T-helper 1 cell treated with Interleukin-12 subunit alpha and Interleukin-12 subunit beta and Interleukin-4 antibody, amounts not matched to agents 30 ng/mL and 1 ng/mL, for 36 hours (primary cell): ENCODE measurements around the gene OR7A10. TPM values are rescaled to one million over a fixed set of nuclear protein-coding genes. Genes with fewer than 3 reads are reported as not detected.

Experiments
- intact Hi-C: fragments of 100-400 bp; cut with micrococcal nuclease; formaldehyde crosslinking; loops from one replicate; pipeline ENCODE4 v1.15.1; 2024
- total RNA-seq: library from RNA; stranded (reverse); gene quantifications from 2 replicates; pipeline ENCODE4 v1.2.3, GENCODE V29; 2022

OR7A10 gene
- total RNA-seq: not detected in 2 replicates

DNA sequence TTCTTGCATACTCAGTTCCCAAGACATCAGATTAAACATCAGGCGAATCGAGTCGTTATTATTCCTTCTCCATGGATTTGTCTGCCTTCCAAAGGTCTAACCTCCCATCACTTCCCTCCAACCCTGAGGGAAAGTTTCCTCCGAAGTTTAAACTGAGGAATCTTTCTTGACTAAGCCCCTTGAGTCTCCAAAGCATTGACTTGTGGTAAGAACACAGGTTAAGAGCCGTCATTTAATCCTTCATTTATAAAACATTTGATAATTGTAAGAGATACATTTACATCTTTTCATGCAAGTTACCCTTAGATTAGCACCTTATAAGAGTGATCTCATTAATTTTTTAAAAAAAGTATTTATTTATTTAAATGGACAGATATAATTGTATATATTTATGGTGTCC, at the start of gene OR7A10:
Gene OR7A10 (minus strand): TSS at position 101 of the 400 bp plus-strand sequence. CDS start 7,045 bp downstream, outside the sequence.
- intact Hi-C loops: no loop called here

DNA sequence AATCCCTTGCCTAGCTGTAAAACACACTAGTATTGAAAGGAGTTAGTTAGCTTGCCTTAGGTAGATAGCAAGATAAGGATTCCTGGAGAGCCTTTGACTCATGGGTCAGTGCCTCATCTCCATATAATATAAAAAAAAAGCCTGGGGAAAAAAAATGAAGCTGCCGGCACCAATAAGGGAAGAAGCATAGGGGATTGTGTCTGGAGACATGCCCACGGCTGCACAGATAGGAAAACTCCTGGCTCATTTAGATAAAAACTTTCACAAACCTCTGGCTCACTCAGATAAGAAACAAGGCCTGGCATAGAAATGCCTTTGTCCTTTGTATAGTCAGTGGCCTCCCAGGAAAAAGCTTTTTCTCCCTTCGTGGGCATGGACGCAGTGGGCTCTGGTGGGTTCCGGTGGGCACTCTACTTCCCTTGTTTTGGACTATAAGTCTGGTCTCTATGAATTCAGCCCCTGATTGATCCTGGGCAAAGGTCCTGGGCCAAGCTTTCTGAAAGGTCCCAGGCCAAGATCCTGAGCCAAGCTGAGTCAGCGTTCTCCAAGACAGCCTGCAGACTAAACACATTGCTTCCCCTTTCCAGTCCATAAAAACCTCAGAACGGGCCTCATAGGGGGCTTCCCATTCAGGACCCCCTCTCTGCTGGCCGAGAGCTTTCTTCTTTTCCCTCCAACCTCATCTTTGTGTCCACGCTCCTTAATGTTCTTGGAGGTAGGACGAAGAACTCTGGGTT, 42.1 kb upstream of the OR7A10 start:
- intact Hi-C loops: no loop called here

DNA sequence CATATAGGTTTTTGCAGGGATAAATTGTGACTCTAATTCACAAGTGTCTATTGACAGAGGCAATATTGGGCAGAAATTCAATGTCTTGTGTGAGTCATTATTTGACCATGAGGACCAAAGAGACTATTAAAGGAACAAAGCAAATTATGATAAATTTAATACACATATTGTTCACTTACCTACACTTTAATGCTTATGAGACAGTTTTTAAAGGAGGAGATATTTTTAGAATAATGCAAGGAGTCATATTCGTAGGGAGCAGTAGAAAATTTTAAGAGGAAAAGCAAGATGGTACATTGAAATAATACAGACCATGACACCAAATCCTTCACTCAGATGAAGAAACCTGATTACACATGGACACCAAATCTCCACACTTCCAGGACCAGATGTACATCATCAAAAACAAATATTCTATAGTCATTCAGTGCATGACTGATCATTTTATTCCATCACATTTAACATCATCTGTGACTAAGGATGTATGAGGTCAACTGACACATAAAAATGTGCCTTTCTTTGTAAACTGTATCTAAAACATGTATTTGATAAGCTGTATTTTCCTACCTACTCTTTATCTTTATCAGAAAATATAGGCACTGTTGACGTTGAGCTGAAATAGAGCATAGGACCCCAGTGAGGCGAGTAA, 41.4 kb upstream of the OR7A10 start:
- intact Hi-C loops: no loop called here

DNA sequence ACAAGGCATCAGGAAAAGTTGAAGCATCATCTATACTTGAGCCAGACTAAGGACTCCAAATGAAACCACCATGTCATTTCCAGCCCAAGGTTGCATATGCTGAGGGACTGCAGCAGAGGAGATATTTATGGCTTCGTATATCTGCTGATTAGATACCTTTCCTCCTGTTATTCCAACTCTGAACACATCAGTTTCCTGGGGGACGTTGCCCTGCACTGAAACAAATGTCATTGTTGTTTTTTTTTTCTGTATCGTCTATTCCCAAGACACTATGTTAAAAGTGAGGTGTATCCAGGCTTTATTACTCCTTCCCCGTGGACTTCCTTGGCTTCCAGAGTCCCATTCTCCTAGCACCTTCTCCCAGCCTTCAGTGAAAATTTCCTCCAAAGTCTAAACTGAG, 37.3 kb upstream of the OR7A10 start, which contains the start of gene OR7A17:
Gene OR7A17 (minus strand): TSS at position 101 of the 400 bp plus-strand sequence. CDS start 4,777 bp downstream, outside the sequence.
- intact Hi-C loops: no loop called here

DNA sequence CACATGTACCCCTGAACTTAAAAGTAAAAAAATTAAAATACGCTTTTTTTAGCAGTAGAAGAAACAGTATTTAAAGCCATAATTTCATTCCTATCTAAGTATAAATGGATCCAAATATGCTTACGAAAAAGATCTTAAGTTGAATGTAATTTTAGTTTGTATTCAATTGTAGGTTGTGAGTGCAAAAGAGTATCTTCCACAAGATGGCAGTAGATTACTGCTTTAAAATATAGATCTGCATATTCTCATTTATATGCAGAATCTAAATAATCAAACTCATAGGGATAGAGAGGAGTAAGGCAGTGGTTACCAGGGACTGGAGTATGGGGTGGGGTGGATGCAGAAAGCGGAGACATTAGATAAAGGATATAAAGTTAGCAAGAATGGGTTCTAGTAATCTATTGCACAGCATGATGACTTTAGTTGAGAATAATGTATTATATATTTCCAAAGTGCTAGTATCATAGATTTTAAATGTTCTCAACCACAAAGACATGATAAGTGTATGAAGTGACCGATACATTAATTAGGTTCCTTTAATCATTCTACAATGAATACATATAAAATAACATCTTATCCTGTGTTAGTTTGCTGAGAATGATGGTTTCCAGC, 23.0 kb upstream of the OR7A10 start:
- intact Hi-C loops: loop anchor here (5.0 to 10.0 kb wide), 2 partner anchors 283 to 299 kb away; partner anchors contain the start of gene NDUFB7

DNA sequence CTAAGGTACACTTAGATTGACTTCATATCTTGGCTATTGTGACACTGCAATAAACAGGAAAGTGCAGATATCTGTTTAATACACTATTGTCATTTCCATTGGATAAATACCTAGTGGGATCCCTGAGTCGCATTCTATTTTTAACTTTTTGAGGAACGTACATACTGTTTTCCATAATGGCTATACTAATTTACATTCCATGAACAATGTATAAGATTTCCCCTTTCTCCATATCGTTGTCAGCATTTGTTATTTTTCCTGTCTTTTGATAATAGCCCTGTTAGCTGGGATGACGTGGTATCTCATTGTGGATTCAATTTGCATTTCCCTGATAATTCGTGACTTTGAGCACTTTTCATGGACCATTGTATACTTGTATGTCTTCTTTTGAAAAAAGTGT, 19.8 kb upstream of the OR7A10 start:
- intact Hi-C loops: no loop called here

DNA sequence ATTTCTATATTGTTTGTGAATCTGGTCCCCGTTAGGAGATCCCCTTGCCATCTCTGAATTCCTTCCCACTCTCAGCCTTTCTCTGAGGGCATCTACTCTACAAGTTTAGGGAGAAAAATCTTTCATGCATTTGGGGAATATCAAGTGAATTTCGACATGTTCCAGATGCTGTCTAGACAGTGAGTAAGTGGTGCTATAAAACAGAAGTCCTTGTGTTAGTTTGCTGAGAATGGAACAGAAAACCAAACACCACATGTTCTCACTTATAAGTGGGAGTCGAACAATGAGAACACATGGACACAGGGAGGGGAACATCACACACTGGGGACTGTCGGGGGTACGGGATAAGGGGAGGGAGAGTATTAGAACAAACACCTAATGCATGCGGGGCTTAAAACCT, 5.1 kb downstream of the OR7A10 start:
- intact Hi-C loops: no loop called here

DNA sequence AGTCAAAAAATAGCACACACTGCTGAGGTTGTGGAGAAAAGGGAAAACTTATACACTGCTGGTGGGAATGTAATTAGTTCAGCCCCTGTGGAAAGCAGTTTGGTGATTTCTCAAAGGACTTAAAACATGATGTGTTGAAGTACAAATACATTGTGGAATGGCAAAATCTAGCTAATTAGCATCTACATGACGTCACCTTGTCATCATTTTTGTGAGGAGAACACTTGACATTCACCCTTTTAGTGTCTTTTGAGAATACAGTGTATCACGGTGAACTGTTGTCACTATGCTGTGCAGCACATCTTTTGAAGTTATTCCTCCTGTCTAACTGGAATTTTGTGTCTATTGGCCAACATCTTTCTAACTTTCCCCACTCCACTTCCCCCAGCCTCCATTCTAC, 5.6 kb downstream of the OR7A10 start:
- intact Hi-C loops: no loop called here

DNA sequence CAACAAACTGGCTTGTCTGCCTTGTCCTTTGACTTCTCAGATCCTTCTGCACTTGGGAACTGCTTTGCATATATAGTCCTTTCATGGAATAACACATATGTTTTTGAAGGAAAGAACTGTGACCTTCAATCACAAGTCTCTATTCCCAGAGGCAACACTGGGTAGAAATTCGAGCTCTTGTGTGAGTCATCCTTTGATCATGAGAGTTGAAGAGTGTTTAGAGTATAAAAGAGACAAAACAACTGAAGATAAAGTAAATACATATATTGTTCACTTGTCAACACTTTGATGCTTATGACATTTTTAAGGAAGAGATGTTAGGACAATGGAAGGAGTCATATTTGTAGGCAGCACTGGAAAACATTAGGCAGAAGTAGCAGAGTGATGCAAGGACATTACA, 8.5 kb downstream of the OR7A10 start:
- intact Hi-C loops: no loop called here

DNA sequence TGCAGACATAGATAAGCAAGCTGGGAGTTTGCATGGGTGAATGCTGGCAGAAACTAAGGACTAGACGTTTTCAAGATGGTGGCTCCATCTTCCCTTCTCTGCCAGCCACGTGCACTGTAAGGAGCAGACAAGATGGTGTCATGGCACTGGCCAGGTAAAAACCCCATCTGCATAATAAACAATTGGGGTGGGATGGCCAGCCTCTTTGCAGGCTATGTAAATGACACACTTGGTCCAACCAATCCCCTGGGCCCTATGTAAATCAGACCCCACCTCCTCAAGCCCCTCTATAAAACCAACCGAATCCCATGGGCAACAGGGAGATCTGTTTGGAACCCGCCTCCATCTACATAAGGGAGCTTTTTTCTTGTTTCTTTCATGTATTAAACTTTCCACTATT, 11.3 kb downstream of the OR7A10 start:
- intact Hi-C loops: no loop called here

DNA sequence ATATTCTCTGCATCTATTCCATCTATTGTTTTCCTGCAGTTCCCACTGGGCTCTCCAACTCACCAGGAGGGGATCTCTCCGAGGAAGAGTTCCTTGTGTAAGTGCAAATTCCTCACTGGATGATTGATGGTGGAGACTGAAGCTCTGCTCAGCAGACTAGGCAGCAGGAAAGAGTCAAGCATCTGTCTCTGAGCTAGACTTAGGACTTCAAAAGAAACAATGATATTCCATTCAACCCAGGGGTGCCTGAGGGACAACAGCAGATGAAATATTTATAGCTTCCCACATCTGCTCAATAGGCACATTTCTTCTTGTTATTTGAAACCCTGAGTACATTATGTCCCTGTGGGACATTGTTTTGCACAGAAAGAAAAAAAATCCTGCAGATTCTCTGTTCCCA, 13.7 kb downstream of the OR7A10 start, which contains the start of the genes OR7A5 and OR7C1:
Gene OR7A5 (minus strand): TSS at position 175 of the 400 bp plus-strand sequence. CDS start 6,944 bp downstream, outside the sequence.
Gene OR7C1 (minus strand): TSS at position 175 of the 400 bp plus-strand sequence. CDS start 35,049 bp downstream, outside the sequence.
- intact Hi-C loops: no loop called here

DNA sequence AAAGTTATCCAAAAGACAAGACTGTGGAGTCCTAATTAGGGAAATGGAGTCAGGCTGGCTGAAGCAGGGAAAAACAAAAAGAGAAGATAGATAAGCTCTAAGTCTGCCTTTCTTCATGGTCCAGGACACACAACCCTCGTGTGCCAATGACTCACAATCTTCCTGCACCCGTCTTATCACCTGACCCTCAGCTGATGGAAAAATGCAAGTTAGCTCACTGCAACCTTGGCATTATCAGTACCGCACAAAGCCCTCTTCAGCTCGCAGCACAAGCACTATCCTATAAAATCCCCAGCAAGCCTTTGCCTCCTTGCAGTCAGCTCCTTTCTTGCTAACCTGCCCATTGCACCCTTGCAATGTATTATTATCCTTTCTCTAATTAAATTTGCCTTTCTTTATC, 18.0 kb downstream of the OR7A10 start:
- intact Hi-C loops: no loop called here

DNA sequence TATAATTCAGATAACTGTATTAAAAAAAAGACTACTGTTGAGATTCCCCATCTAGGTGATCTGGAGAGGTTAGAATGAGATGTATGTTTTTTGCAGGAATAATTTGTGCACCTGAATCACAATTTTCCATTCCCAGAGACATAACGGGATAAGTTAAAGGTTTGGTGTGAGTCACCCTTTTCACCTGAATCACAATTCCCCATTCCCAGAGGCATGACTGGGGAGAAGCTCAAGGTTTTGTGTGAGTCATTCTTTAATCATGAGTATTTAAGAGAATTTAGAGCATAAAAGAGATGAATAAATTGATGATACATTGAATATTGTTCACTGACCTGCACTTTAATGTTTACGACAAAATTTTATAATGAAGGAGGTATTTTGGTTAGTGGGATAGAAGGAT, 22.7 kb downstream of the OR7A10 start:
- intact Hi-C loops: no loop called here

DNA sequence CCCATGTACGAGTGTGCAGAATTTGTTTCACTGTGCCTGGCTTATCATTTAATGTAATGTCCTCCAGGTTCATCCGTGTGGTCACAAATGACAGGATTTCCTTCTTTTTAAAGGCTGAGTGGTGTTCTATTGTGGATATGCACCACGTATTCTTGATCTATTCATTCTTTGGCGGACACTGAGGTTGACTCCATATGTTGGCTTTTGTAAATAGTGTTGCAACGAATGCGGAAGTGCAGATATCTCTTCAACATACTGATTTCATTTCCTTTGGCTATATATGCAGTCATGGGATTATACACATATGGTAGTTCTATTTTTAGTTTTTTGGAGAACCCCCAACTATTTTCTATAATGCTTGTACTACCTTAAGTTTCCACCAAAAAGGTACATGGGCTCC, 26.8 kb downstream of the OR7A10 start:
- intact Hi-C loops: no loop called here

DNA sequence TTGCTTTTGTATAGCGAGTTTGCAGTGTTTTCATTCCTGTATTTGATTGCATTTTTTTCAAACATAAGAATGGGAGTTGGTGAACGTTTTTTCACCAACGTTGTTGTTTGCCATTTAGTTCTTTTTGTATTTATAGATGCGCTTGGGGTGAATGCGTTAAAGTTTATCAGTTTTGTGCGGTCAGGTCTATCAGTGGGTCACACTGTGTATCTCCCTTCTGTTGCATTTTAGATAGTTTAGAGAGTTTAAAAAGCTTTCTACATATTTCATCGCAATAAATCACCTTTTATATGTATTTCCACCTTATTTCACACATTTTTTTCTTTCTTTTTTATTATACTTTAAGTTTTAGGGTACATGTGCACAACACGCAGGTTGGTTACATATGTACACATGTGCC, 30.1 kb downstream of the OR7A10 start:
- intact Hi-C loops: no loop called here

DNA sequence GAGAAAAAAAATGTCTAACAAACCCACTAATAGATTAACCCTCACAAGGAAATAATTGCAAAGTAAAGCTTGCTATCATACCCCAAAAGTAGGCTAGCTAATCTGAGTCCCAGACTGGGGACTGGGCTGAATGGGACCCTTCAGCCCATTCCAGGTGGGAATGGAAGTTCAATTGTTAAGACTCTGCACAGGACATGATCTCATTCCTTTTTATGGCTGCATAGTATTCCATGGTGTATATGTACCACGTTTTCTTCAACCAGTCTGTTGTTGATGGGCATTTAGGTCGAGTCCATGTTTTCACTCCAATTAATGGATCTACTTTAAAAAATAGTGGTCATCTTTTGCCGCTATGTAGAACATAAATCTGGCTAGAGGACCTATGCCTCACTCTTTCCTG, 31.7 kb downstream of the OR7A10 start:
- intact Hi-C loops: no loop called here

DNA sequence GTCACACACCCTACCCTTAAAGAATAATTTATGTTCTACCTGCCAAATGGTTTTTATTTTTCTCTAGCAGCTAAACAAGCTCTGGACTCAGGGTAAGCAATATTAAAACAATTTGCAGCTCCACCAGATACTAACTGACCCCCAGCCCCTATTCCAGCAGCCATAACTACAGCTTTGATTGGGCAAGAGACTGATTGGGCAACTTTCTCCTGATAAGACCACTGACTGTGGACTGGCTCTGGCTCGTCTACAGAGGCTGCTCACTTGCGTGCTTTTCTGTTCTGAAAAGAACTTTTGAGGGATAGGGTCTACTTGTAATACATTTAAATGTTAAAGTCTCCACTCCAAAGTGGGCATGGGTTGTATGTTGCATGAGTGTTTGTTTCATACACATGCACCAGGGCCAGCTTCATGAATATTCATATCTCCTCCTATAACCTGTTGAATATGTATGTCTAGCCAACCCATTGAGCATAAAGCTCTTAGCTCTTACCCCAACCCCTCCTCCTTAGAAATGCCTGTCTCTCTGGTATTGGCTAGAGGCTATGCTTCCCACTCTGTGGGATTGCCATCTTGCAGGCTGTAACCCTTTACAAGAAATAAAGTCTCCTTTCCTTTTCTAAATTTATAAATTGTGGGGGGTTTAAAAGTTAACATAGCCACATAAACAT, 33.6 kb downstream of the OR7A10 start:
- intact Hi-C loops: no loop called here

DNA sequence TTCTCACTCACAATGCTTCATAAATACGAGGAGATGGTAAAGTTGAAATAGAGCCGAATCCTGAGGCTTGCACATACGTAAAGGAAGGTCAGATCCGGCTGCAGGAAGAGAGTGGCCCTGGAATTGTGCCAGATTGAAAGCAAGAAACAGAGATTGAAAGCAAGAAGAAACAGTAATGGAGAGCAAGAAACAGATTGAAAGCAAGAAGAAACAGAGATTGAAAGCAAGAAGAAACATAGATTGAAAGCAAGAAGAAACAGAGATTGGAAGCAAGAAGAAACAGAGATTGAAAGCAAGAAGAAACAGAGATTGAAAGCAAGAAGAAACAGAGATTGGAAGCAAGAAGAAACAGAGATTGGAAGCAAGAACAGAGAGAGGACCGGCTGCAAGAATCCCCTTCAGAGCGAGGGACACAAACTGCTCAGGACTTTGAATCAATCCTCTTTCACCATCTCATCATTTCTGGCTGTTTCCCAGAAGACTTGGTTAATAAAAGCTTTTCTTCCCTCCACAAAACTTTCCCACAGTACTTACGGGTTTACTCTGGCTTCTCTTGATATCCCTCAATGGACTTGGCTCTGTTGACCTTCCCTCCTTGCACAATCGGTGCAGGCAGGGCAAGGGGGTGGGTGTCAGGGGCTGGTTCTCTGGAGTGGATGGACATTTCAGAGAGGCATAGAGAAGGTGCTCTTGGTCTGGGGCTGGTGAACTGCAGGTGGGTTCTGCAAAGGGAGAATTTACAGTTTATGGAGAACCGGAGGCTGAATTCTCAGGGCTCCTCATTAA, 39.3 kb downstream of the OR7A10 start:
- intact Hi-C loops: no loop called here

DNA sequence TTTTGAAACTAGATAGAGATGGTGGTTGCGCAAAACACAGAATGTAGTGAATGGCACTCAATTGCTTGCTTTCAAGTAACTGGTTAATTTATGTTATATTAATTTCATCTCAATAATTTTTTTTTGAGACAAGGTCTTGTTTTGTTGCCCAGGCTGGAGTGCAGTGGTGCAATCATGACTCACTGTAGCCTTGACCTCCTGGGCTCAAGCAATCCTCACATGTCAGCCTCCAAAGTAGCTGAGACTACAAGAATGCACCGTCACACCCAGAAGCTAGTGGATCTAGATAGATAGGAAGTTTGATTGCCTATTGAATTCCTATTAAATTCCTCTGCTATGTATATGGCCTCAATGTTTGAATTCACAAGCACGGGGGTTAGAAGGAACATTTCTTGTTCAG, 44.0 kb downstream of the OR7A10 start:
- intact Hi-C loops: no loop called here

DNA sequence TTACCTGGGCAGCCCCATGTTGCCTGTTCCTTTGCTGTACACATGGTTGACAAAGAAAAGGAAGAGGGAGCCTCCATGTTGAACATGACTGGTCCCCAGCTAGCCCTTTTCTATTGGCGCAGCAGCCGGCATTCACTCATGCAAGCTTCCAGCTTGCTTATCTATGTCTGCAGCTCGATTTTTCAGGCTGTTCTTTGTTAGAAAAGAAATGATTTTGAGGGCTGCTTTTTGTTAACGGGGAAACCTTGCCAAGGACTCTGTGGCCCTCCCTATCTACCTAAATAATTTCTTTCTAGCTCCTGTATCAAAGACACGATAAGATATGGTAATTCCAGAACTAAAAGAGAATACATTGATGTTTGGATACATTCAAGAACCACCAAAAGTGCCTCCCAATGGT, 50.0 kb downstream of the OR7A10 start:
- intact Hi-C loops: no loop called here

DNA sequence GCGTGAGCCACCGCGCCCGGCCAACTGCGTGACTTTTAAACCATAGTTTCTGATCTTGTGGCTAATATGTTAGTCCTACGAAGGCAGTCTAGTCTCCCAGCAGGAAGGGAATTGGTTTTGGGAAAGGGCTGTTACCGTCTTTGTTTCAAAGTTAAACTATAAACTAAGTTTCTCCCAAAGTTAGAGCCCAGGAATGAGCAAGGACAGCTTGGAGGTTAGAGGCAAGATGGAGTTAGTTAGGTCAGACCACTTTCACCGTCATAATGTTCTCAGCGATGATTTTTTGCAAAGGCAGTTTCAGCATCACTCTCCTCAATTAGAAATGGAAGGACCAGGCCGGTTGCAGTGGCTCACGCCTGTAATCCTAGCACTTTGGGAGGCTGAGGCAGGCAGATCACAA, 52.7 kb downstream of the OR7A10 start:
- intact Hi-C loops: no loop called here
